ENCODE data around the gene SLC43A2.

DNA sequence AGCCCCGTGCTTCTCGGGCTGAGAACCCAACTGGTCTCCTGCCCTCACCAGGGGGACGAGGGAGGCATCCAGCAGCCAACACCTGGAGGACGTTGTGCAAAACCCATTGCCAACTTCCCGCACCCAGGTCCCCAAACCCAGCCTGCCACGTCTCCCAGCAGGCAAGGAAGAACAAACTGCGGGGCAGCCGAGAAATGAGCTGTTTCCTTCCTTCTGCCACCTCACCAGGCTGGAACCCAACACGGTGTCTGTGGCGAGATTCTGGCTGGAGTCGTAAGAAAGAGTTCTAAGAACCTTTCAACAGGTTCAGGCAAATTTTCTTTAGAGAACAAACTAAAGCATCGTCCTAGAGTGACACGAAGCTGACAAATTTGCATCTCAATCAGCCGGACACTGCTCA lies 3.6 kb downstream of the SLC43A2 start:
- TF ChIP-seq YY1 (IDR thresholded peaks at IDR 0.05; ENCODE audit: insufficient read depth, insufficient read length), result no peak
- TF ChIP-seq ZNF274 (IDR thresholded peaks at IDR 0.05; ENCODE audit: low read depth, low read length), result no peak
- TF ChIP-seq SUZ12 (IDR thresholded peaks at IDR 0.05; ENCODE audit: extremely low read depth, insufficient read depth, insufficient read length), result no peak
